ENCODE measurements around the gene SLC25A40. TPM values are rescaled to one million over a fixed set of nuclear protein-coding genes. Genes with fewer than 3 reads are reported as not detected.

Gene SLC25A40
- total RNA-seq, 1 experiment from 2014 or later: 32.4 TPM

DNA sequence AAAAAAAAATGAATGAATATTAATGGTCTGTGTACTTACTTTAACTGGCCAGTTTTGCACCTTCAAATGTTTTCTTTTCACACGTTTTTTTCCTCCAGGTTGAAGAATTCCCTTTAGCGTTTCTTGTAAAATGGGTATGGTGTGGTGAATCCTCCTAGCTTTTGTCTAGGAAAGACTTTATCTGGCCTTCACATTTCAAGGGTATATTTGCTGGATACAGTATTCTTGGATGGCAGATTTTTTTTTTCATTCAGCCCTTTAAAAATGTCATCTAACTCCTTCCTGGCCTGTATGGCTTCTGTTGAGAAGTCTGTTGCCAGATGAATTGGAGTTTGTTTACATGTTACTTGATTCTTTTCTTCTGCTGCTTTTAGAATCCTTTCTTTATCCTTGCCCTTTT lies 10.1 kb downstream of the SLC25A40 start:
- TF ChIP-seq, protein P1, sequence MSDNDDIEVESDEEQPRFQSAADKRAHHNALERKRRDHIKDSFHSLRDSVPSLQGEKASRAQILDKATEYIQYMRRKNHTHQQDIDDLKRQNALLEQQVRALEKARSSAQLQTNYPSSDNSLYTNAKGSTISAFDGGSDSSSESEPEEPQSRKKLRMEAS (IDR thresholded peaks at IDR 0.05): no peak
- TF ChIP-seq, protein P2, sequence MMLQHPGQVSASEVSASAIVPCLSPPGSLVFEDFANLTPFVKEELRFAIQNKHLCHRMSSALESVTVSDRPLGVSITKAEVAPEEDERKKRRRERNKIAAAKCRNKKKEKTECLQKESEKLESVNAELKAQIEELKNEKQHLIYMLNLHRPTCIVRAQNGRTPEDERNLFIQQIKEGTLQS (IDR thresholded peaks at IDR 0.05): no peak
- TF ChIP-seq CBX3 (IDR thresholded peaks at IDR 0.05; ENCODE audit: low read depth) (no peak), ZNF274 (IDR thresholded peaks at IDR 0.05; ENCODE audit: low read depth, low read length) (no peak), ELF1 (IDR thresholded peaks at IDR 0.05; ENCODE audit: borderline replicate concordance, low read depth) (no peak), POLR2A (IDR thresholded peaks at IDR 0.05; ENCODE audit: borderline replicate concordance, extremely low read depth, insufficient read depth, insufficient read length) (no peak), SIN3A (IDR thresholded peaks at IDR 0.05; ENCODE audit: low read depth) (no peak), EZH2 (IDR thresholded peaks at IDR 0.05) (no peak), RAD21 (IDR thresholded peaks at IDR 0.05; ENCODE audit: low read depth) (no peak), EGR1 (IDR thresholded peaks at IDR 0.05; ENCODE audit: low read depth) (no peak), SRF (IDR thresholded peaks at IDR 0.05; ENCODE audit: low read depth) (no peak), ZFX (IDR thresholded peaks at IDR 0.05) (no peak)
- TF ChIP-seq, protein P3, sequence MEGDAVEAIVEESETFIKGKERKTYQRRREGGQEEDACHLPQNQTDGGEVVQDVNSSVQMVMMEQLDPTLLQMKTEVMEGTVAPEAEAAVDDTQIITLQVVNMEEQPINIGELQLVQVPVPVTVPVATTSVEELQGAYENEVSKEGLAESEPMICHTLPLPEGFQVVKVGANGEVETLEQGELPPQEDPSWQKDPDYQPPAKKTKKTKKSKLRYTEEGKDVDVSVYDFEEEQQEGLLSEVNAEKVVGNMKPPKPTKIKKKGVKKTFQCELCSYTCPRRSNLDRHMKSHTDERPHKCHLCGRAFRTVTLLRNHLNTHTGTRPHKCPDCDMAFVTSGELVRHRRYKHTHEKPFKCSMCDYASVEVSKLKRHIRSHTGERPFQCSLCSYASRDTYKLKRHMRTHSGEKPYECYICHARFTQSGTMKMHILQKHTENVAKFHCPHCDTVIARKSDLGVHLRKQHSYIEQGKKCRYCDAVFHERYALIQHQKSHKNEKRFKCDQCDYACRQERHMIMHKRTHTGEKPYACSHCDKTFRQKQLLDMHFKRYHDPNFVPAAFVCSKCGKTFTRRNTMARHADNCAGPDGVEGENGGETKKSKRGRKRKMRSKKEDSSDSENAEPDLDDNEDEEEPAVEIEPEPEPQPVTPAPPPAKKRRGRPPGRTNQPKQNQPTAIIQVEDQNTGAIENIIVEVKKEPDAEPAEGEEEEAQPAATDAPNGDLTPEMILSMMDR (IDR thresholded peaks at IDR 0.05 in 2 of 3, conservative IDR thresholded peaks at IDR 0.05 in 1 of 3; ENCODE audit: borderline replicate concordance in 1 of 3, insufficient read depth in 1 of 3, low read depth in 2 of 3, low read length in 2 of 3): no peak
- TF ChIP-seq, protein P4, sequence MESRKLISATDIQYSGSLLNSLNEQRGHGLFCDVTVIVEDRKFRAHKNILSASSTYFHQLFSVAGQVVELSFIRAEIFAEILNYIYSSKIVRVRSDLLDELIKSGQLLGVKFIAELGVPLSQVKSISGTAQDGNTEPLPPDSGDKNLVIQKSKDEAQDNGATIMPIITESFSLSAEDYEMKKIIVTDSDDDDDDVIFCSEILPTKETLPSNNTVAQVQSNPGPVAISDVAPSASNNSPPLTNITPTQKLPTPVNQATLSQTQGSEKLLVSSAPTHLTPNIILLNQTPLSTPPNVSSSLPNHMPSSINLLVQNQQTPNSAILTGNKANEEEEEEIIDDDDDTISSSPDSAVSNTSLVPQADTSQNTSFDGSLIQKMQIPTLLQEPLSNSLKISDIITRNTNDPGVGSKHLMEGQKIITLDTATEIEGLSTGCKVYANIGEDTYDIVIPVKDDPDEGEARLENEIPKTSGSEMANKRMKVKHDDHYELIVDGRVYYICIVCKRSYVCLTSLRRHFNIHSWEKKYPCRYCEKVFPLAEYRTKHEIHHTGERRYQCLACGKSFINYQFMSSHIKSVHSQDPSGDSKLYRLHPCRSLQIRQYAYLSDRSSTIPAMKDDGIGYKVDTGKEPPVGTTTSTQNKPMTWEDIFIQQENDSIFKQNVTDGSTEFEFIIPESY (IDR thresholded peaks at IDR 0.05; ENCODE audit: extremely low read depth, insufficient replicate concordance, low read length): no peak
- no peak for DNase-seq (ENCODE audit: low read depth, low spot score)
- Histone ChIP-seq H3K9me2 (ENCODE audit: insufficient read depth) (no peaks in the 10 kb centered on the region), H3K36me3 (ENCODE audit: control insufficient read depth in 1 of 2, insufficient read depth in 2 of 2, low read length in 2 of 2) (no peaks in the 10 kb centered on the region), H3K27me3 (ENCODE audit: insufficient read depth, low read length) (no peaks in the 10 kb centered on the region), H4K20me1 (ENCODE audit: insufficient read depth) (no peaks in the 10 kb centered on the region), H3K9ac (ENCODE audit: low read length) (no peak overlapping the region), H3K4me2 (ENCODE audit: low read length) (no peak overlapping the region), H3K27ac (ENCODE audit: low read depth, low read length) (no peak overlapping the region), H3K4me3 (replicated peaks in 1 of 2; ENCODE audit: low read depth in 1 of 2, low read length in 2 of 2) (no peak overlapping the region), H3K79me2 (ENCODE audit: insufficient read depth, low read length) (peaks cover 37% of the 10 kb centered on the region), H3K9me3 (ENCODE audit: control insufficient read depth in 1 of 2, insufficient read depth in 1 of 2, low read depth in 1 of 2, low read length in 2 of 2) (no peaks in the 10 kb centered on the region), H2AFZ (ENCODE audit: low read depth, low read length, poor library complexity, severe bottlenecking) (no peak overlapping the region), H3K4me1 (ENCODE audit: control insufficient read depth in 1 of 2, insufficient read depth in 2 of 2, low read length in 2 of 2) (no peaks in the 10 kb centered on the region)
- ChIA-PET RAD21 (ENCODE audit: low non-redundant PET in 1 of 2, low total read pairs in 2 of 2, uncharacterized antibody in 2 of 2, unreplicated experiment in 2 of 2) (no interaction called here), CTCF (no interaction called here), POLR2A (no interaction called here)
- no TSS peak for BruUV-seq (replicated peaks)
- no peak for ATAC-seq
- intact Hi-C loops (cut with micrococcal nuclease): no loop called here
